ENCODE results near the gene CAMK2N2. TPM values are rescaled to one million over a fixed set of nuclear protein-coding genes. Genes with fewer than 3 reads are reported as not detected.

The CAMK2N2 gene
- total RNA-seq, 6 experiments from 2014 or later: 0.21 to 0.42 (median 0.24) TPM; not detected in 3

- intact Hi-C loops (cut with DNase I): loop anchor here in 1 of 2 donors (10.0 kb wide), 1 partner anchor 388 kb away; no protein-coding TSS in a partner anchor
- WGBS (ENCODE audit: insufficient coverage, low coverage, low lambda C conversion rate, missing lambda C conversion rate): 83% methylated on average over 4 of the region's 4 CpGs
- TF ChIP-seq CTCF (IDR thresholded peaks at IDR 0.05): no peak
- TF ChIP-seq POLR2A (IDR thresholded peaks at IDR 0.05): no peak
- Histone ChIP-seq H3K27ac (no peak overlapping the region), H3K27me3 (no peaks in the 10 kb centered on the region), H3K4me3 (no peak overlapping the region), H3K36me3 (no peaks in the 10 kb centered on the region), H3K9me3 (no peaks in the 10 kb centered on the region), H3K4me1 (no peaks in the 10 kb centered on the region)
- ATAC-seq (no peak), DNase-seq (no peak)
Observed at GRCh38 chr3:184282941-184283340, 21.6 kb upstream of the CAMK2N2 start.

- Histone ChIP-seq H3K27me3 (no peaks in the 10 kb centered on the region), H3K4me1 (no peaks in the 10 kb centered on the region), H3K9me3 (no peaks in the 10 kb centered on the region), H3K27ac (no peak overlapping the region), H3K36me3 (no peaks in the 10 kb centered on the region), H3K4me3 (no peak overlapping the region)
- no peak for TF ChIP-seq POLR2A (IDR thresholded peaks at IDR 0.05)
- TF ChIP-seq CTCF (IDR thresholded peaks at IDR 0.05): no peak
- intact Hi-C loops (cut with DNase I): no loop called here
- ATAC-seq: no peak
- no peak for DNase-seq
- WGBS (ENCODE audit: insufficient coverage, low coverage, low lambda C conversion rate, missing lambda C conversion rate): 100% methylated on average over 5 of the region's 6 CpGs
Observed at GRCh38 chr3:184277366-184277765, 16.0 kb upstream of the CAMK2N2 start.

- DNase-seq (no peak), ATAC-seq (peak in 1 of 4 donors; percentile 39)
- Histone ChIP-seq H3K4me3 (no peak within 1 kb of the TSS), H3K27me3 (no peaks in the 10 kb centered on the region), H3K27ac (no peak within 1 kb of the TSS), H3K9me3 (no peaks in the 10 kb centered on the region), H3K36me3 (no peaks in the 10 kb centered on the region), H3K4me1 (no peaks in the 10 kb centered on the region)
- TF ChIP-seq POLR2A (IDR thresholded peaks at IDR 0.05) (no peak), CTCF (IDR thresholded peaks at IDR 0.05) (no peak)
- 7% methylated on average over 7 of the region's 65 CpGs for WGBS (ENCODE audit: insufficient coverage, low coverage, low lambda C conversion rate, missing lambda C conversion rate)
- intact Hi-C loops (cut with DNase I): no loop called here
Observed at GRCh38 chr3:184275961-184276910, 14.9 kb upstream of the CAMK2N2 start, which contains the start of gene ECE2. ECE2 (plus strand) TSS chr3:184276022; CDS start chr3:184276154, 132 bp downstream.

GRCh38 chr3:184275381-184275701 lies 14.0 kb upstream of the CAMK2N2 start:
- Histone ChIP-seq H3K4me3 (no peak overlapping the region), H3K27me3 (no peaks in the 10 kb centered on the region), H3K27ac (no peak overlapping the region), H3K36me3 (no peaks in the 10 kb centered on the region), H3K9me3 (no peaks in the 10 kb centered on the region), H3K4me1 (no peaks in the 10 kb centered on the region)
- DNase-seq (no peak), ATAC-seq (no peak)
- intact Hi-C loops (cut with DNase I): no loop called here
- 67% methylated on average over 3 of the region's 12 CpGs for WGBS (ENCODE audit: insufficient coverage, low coverage, low lambda C conversion rate, missing lambda C conversion rate)
- no peak for TF ChIP-seq CTCF (IDR thresholded peaks at IDR 0.05)
- TF ChIP-seq POLR2A (IDR thresholded peaks at IDR 0.05): no peak

All from right lobe of liver (tissue), 6 donors.